Stimulated activated CD4-positive, alpha-beta T cell treated with anti-CD3 and anti-CD28 coated beads, Interleukin-1b, Interleukin-23, amount 100 ng/mL, for 24 hours (primary cell): Measurements from ENCODE around the gene SFT2D3.
"Not testable (repeated sequence)": the region's sequence is repeated elsewhere in the genome, so short reads cannot be mapped to it uniquely, and the experiment has no call there.

Experiments used
- DNase-seq, 4 experiments: peaks; one replicate each; pipeline ENCODE4 v3.0.0-alpha.2; 2020; ENCODE audit warnings: low read depth in 4 of 4, low spot score in 1 of 4

SFT2D3 gene

DNA sequence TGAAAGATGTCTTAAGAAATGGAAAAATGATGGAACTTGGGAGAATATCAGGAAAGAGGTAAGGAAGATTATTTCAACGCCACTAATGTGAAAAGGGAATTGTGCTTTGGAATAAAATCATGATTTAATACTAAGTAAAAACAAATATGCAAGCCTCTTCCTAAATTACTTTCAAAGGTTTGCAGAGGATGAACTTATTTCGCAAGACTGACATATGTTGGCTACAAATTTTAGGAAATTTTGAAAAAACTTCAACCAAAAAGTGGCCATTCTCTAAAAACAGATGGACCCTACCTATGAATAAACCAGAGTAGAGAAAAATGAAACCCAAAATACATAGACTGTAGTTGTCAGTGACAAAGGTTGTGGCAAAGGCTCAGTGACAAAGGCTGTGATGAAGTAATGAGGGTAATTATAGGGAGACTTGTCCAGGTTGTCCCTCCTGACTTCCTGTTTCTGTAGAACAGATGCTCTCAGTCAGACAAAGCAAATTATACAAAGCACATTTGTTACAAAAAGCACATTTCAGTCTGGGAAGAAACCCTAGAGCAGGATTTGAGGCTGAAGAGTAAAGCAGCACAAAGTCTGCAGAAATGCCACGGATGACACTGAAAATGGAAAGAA, 39.5 kb downstream of the SFT2D3 start:
- no peak for DNase-seq

DNA sequence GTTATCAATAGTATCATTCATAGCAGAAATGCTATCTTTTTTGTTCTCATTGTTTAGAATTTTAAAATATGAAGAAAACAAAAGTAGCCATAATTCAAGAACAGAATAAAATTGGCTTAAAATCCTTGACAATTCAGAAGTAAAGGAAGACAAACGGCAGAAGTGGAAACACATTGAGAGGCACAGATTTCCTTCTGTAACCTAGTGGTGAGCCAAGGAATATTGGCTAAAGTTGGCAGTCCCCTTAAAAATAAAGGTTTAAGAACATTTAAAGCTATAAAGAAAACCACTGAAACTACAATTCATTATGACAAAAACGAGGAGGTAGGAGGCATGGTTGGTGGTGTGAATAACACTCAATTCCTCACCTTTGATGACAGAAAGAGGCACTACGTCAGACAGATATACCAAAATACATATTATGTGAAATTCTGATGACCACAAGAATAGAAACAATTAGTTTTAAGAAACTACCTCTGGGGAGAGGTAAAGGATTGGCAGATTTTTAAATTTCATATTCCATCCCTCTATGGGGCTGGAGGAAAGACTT, 42.3 kb downstream of the SFT2D3 start:
- DNase-seq: no peak

DNA sequence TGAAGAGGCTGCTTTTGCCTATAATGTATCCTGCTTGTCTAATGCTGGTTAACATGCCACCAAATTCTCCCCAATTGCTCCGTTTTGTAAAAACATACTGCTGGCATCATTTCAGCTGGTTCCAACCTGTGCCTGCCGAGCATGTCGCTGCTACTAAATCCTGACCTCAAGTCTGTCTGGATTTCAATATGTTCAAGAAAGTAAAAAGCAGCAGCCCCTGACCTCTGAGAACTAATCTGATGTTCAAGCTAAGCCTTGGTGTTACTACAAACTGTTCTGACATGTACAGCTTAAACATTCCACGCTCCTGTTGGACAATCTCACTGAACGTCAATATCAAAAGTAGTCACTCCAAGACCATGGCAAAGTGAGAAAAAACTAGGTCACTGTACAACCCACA, 46.3 kb downstream of the SFT2D3 start:
- no peak for DNase-seq

- DNase-seq: not testable (repeated sequence)
These were observed 48.2 kb downstream of the SFT2D3 start for GRCh38 chr2:127749537-127749936.

- no peak for DNase-seq
These were observed 52.1 kb downstream of the SFT2D3 start for GRCh38 chr2:127753374-127753773.

DNA sequence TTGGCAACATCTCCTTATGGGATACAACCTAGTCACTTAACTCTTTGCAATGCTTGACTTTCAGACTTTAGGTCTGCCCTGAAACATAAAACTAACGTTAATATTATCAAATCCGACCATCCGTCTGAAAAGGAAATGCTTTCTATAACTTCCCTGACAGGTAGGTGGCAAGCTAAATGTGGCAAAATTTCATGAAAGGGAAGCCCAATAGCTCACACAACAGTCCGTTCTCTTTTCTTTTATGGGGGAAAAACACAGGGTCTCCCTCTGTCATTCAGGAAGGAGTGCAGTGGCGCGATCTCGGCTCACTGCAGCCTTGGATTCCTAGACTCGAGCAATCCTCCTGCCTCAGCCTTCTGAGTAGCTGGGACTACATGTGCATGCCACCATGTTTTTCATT, 52.9 kb downstream of the SFT2D3 start:
- DNase-seq: no peak
